Measurements from ENCODE around the gene COPB2. TPM values are rescaled to one million over a fixed set of nuclear protein-coding genes. Genes with fewer than 3 reads are reported as not detected.
A peak's percentile ranks its signal among the peaks of the same experiment; 100 is the strongest.

Gene COPB2
- total and polyA plus RNA-seq, 8 donors = 26.9 to 114 (median 93.6) TPM

DNA sequence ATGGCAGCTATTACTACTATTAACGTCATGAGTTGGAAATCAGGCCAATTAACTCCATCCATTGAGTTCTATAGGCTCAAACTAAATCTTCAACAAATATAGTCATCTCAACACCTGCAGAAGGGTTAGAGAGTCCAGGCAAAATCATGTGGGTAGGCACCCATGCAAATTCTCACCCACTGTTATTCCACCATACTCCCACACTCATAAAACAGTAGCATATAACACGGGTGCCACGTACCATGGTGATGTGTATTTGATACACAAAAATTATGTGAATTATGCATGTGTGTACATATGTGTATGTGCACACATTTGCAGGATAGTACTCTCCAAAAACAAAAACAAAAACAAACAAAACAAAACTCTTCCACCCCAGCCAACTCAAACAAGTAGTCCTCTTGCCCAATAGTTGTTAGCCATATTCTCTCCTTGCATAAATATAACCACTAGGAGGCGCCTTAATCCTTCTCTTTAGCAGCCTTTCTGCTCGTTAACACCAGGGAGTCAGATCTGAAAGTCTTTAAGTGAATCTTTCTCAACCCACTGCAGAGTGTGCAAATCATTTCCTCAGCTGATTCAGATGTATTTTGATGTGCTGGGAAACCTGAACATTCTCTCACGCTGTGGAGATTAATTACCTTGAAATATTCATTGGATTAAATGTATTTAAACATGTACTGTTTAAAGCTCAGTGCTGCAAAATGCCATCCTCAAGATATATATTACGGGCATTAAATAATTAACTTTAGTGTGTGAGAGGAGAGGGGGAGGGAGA, 38.0 kb upstream of the COPB2 start:
- H3K9me3 ChIP-seq = no peaks in the 10 kb centered on the region
- intact Hi-C loops (cut with DNase I) = loop anchor here in 2 of 3 donors (2.0 to 5.0 kb wide), 2 partner anchors 133 to 135 kb away; no protein-coding TSS in a partner anchor
- no peak overlapping the region for H3K4me3 ChIP-seq
- TF ChIP-seq, protein P1, sequence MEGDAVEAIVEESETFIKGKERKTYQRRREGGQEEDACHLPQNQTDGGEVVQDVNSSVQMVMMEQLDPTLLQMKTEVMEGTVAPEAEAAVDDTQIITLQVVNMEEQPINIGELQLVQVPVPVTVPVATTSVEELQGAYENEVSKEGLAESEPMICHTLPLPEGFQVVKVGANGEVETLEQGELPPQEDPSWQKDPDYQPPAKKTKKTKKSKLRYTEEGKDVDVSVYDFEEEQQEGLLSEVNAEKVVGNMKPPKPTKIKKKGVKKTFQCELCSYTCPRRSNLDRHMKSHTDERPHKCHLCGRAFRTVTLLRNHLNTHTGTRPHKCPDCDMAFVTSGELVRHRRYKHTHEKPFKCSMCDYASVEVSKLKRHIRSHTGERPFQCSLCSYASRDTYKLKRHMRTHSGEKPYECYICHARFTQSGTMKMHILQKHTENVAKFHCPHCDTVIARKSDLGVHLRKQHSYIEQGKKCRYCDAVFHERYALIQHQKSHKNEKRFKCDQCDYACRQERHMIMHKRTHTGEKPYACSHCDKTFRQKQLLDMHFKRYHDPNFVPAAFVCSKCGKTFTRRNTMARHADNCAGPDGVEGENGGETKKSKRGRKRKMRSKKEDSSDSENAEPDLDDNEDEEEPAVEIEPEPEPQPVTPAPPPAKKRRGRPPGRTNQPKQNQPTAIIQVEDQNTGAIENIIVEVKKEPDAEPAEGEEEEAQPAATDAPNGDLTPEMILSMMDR (IDR thresholded peaks at IDR 0.05) = peak; percentile 72 to 81 (median 78)
- no peak overlapping the region for H3K27ac ChIP-seq
- H3K4me1 ChIP-seq = peaks cover 16 to 22% (median 17%) of the 10 kb centered on the region in 3 donors
- FAIRE-seq = peak; percentile 76
- H3K36me3 ChIP-seq = no peaks in the 10 kb centered on the region
- ATAC-seq = peak; percentile 56 to 87 (median 82)
- DNase-seq = no peak
- no peaks in the 10 kb centered on the region for H3K27me3 ChIP-seq
- WGBS, 2 donors = 43 to 50% methylated on average over 7 of the region's 7 CpGs

DNA sequence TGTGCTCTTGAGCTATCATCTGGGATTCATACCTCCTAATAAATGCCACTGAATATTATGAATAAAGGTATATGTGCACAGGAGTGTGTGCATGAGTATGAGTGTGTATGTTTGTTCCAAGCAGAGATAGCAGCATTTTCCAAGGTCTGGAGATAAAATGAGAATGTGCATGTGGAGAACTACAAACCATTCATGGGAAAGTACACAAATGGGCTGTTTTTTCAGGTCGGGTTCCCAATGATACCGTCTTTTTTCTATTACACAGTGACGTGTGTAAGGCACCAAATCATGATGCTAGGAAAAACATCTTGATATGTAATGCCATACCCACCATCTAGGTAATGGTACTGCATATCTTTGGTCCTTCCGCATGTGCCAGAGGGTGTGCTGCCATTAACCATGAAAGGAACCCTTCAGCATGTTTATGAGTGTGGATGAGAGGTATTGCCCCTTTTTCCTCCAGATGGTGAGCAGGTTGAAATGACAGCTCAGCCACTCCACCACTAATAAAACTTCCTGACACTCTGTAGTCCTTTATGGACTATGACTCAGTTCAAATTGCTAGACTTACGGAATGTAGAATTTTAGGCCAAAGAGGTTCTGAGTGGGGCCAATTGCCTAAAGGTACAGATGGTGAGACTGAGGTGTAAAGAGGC, 36.4 kb upstream of the COPB2 start:
- 34 to 42% methylated on average over 5 of the region's 5 CpGs for WGBS, 2 donors
- TF ChIP-seq, protein P1 (IDR thresholded peaks at IDR 0.05) = no peak
- no peaks in the 10 kb centered on the region for H3K9me3 ChIP-seq
- peak overlapping the region; percentile 22 to 70 (median 56) for H3K27ac ChIP-seq
- peaks cover 22 to 25% (median 22%) of the 10 kb centered on the region in 3 donors for H3K4me1 ChIP-seq
- ATAC-seq (peak; percentile 66 to 80 (median 80)), DNase-seq (peak in 2 of 6 donors; percentile 36 to 38), FAIRE-seq (no peak)
- no peak overlapping the region for H3K4me3 ChIP-seq
- no peaks in the 10 kb centered on the region for H3K36me3 ChIP-seq
- no peaks in the 10 kb centered on the region for H3K27me3 ChIP-seq
- intact Hi-C loops (cut with DNase I) = loop anchor here in 2 of 3 donors (2.0 to 5.0 kb wide), 2 partner anchors 135 to 136 kb away; no protein-coding TSS in a partner anchor

DNA sequence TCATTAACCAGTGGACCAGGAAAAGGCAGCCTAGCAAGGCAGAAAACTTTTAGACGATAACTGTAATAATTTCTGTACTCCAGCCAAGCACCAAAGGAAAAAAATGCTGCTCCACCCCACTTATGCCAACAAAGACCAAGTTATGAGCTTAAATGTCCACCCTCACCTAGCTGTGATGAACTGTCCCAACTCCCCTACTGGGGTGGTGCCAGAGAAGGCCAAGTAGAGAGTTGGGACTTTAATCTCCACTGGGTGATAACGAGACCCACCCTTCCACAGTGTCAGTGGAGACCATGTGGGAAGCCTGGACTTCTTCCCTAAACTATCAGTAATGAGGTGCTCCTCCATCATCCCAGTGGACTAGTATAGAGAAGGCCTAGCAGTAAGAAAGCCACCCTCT, 33.8 kb upstream of the COPB2 start:
- Histone ChIP-seq H3K27ac (no peak overlapping the region), H3K9me3 (no peaks in the 10 kb centered on the region), H3K27me3 (no peaks in the 10 kb centered on the region), H3K4me3 (no peak overlapping the region), H3K4me1 (peaks cover 22 to 26% (median 25%) of the 10 kb centered on the region in 3 donors), H3K36me3 (no peaks in the 10 kb centered on the region)
- 52 to 55% methylated on average over 2 of the region's 2 CpGs for WGBS, 2 donors
- FAIRE-seq (no peak), ATAC-seq (no peak), DNase-seq (no peak)
- intact Hi-C loops (cut with DNase I) = no loop called here
- TF ChIP-seq, protein P1 (IDR thresholded peaks at IDR 0.05) = no peak

DNA sequence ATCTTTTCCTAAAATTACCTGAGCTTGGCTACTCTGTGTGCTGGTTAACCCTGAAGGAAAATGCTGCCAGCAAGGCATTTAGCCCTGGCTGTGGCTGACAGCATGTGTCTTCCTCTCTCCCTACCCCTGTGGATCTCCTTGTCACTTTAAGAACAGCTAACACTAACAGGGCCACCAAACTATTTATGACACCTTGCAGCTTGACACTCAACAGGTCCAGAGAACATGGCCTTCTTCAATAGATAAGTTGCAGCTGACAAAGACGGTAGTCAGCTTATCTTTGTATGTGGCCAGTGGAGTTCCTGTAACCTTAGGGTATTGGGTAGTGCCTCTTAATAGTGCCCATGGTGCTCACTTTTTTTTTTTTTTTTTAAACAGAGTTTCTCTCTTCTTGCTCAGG, 32.0 kb upstream of the COPB2 start:
- intact Hi-C loops (cut with DNase I) = no loop called here
- no peak for ATAC-seq
- no peak overlapping the region for H3K4me3 ChIP-seq
- peaks cover 13 to 21% (median 18%) of the 10 kb centered on the region in 3 donors for H3K4me1 ChIP-seq
- WGBS, 2 donors = 10 to 15% methylated on average over 1 of the region's 1 CpG
- H3K27me3 ChIP-seq = no peaks in the 10 kb centered on the region
- TF ChIP-seq, protein P1 (IDR thresholded peaks at IDR 0.05) = no peak
- FAIRE-seq = no peak
- H3K9me3 ChIP-seq = no peaks in the 10 kb centered on the region
- H3K36me3 ChIP-seq = no peaks in the 10 kb centered on the region
- DNase-seq = no peak
- H3K27ac ChIP-seq = peak overlapping the region in 2 of 4 donors; percentile 31 to 50

All from pancreas (tissue), 10 donors.